Spleen (tissue), 11 donors: ENCODE results near the gene PPP1R9A. TPM values are rescaled to one million over a fixed set of nuclear protein-coding genes. Genes with fewer than 3 reads are reported as not detected.

Experiments used
- DNase-seq: peaks from one replicate; pipeline ENCODE4 v3.0.0-alpha.2; 2020
- H3K27ac ChIP-seq, 8 donors: fragments of 200-600 bp; sonication (generic) in 7 of 8; 1 replicate in 4 of 8; 2 replicates in 4 of 8; pipeline versions ENCODE4 v1.5.0 to v1.8.0; 2016 to 2021; ENCODE audit warnings: inconsistent platforms in 4 of 8, mild to moderate bottlenecking in 4 of 8, moderate library complexity in 1 of 8
- H3K27me3 ChIP-seq, 7 donors: fragments of 200-600 bp; sonication (generic) in 6 of 7; replicated peaks in 1 of 7; 1 replicate in 4 of 7; 2 replicates in 3 of 7; pipeline versions ENCODE4 v1.5.0 to v1.8.0; 2016 to 2021; ENCODE audit warnings: inconsistent platforms in 3 of 7, mild to moderate bottlenecking in 1 of 7
- H3K36me3 ChIP-seq, 6 donors: fragments of 200-600 bp; sonication (generic) in 5 of 6; 1 replicate in 4 of 6; 2 replicates in 2 of 6; pipeline versions ENCODE4 v1.5.0 to v1.8.0; 2016 to 2021; ENCODE audit warnings: inconsistent platforms in 2 of 6
- H3K4me1 ChIP-seq, 6 donors: fragments of 200-600 bp; sonication (generic) in 5 of 6; 1 replicate in 3 of 6; 2 replicates in 3 of 6; pipeline versions ENCODE4 v1.5.0 to v1.8.0; 2016 to 2021; ENCODE audit warnings: inconsistent platforms in 3 of 6
- H3K4me3 ChIP-seq, 8 donors: fragments of 200-600 bp; sonication (generic) in 7 of 8; 1 replicate in 4 of 8; 2 replicates in 4 of 8; pipeline versions ENCODE4 v1.5.0 to v1.8.0; 2016 to 2021; ENCODE audit warnings: inconsistent platforms in 4 of 8, mild to moderate bottlenecking in 4 of 8, moderate library complexity in 2 of 8
- H3K9me3 ChIP-seq, 8 donors: fragments of 200-600 bp; sonication (generic) in 7 of 8; 1 replicate in 4 of 8; 2 replicates in 4 of 8; pipeline versions ENCODE4 v1.5.0 to v1.8.0; 2016 to 2021; ENCODE audit warnings: inconsistent platforms in 4 of 8
- CTCF ChIP-seq, 11 experiments: fragments of 200-600 bp in 7 of 11; fragments of 450-650 bp in 4 of 11; sonication (generic) in 4 of 11; IDR thresholded peaks in 8 of 11; conservative IDR thresholded peaks in 3 of 11; 1 replicate in 7 of 11; 2 replicates in 4 of 11; pipeline versions ENCODE4 v1.4.0 to v1.8.0; 2016 to 2021; ENCODE audit warnings: antibody characterized with exemption in 11 of 11, inconsistent platforms in 4 of 11, mild to moderate bottlenecking in 1 of 11
- POLR2A ChIP-seq, 3 donors: fragments of 450-650 bp; IDR thresholded peaks; one replicate each; pipeline ENCODE4 v1.5.1; 2017; ENCODE audit warnings: antibody characterized with exemption in 3 of 3, mild to moderate bottlenecking in 1 of 3
- POLR2AphosphoS5 ChIP-seq, 3 donors: sonication (generic); formaldehyde crosslinking; IDR thresholded peaks; one replicate each; pipeline ENCODE4 v1.5.1; 2017; ENCODE audit warnings: antibody characterized with exemption in 3 of 3
- whole genome bisulfite sequencing, 5 donors: extraction: QIAGEN DNeasy Blood & Tissue Kit in 3 of 5; methylation state at CpG; one replicate each; pipeline versions ENCODE4 v1.1.5 to v1.1.7; 2013 to 2018; 5-methylcytosine and 5-hydroxymethylcytosine counted together
- intact Hi-C: fragments of 100-400 bp; cut with DNase I; formaldehyde crosslinking; loops from one replicate; pipeline ENCODE4 v1.15.0; 2023; ENCODE audit warnings: low total_unique reads
- polyA plus RNA-seq, 3 donors: library from polyadenylated mRNA; stranded (reverse); fragments of 200-250 nt; gene quantifications; one replicate each; pipeline ENCODE4 v1.2.1, GENCODE V29; 2013
- total RNA-seq, 7 donors: library from RNA; depleted of rRNA in 3 of 7; stranded (reverse); fragments of >200 nt in 3 of 7; fragmentation: NEBNext Ultra II Directional in 4 of 7; extraction: Animal tissue kit (Norgen Biotek cat#: 25700) in 4 of 7; gene quantifications; one replicate each; pipeline versions ENCODE4 v1.1.0 to v1.2.1, GENCODE V29; 2016 to 2021
- donor health status: healthy with polysubstance abuse.
- donor health status: DM: no; HTN: no; CAD: no; lungs with moderate emphysema.
- donor health status: DM: no; HTN: no; CAD: no.
- donor health status: Bipolar disorder and iron deficiency.
- donor health status: healthy.
- donor health status: DM: no; HTN: no; CAD: no.
- donor health status: DM: yes; HTN: yes; CAD: no.

The PPP1R9A gene
- total and polyA plus RNA-seq, 10 donors: 0.52 to 24.1 (median 10.9) TPM

- H3K4me3 ChIP-seq: no peak overlapping the region
- no peak overlapping the region for H3K27ac ChIP-seq
- intact Hi-C loops: no loop called here
- H3K4me1 ChIP-seq: no peaks in the 10 kb centered on the region
- TF ChIP-seq POLR2AphosphoS5 (IDR thresholded peaks at IDR 0.05) (no peak), POLR2A (IDR thresholded peaks at IDR 0.05) (no peak), CTCF (IDR thresholded peaks at IDR 0.05 in 8 of 11, conservative IDR thresholded peaks at IDR 0.05 in 3 of 11) (no peak)
- peaks cover 0 to 9% (median 2%) of the 10 kb centered on the region in 8 donors for H3K9me3 ChIP-seq
- WGBS, 5 donors: 78 to 91% (median 85%) methylated on average over 6 of the region's 6 CpGs
- no peaks in the 10 kb centered on the region for H3K36me3 ChIP-seq
- DNase-seq: peak; percentile 41
- H3K27me3 ChIP-seq: no peaks in the 10 kb centered on the region
Measured at GRCh38 chr7:95213809-95214492, 306.6 kb downstream of the PPP1R9A start.

- no peak for TF ChIP-seq POLR2AphosphoS5 (IDR thresholded peaks at IDR 0.05)
- H3K4me1 ChIP-seq: no peaks in the 10 kb centered on the region
- no peak overlapping the region for H3K4me3 ChIP-seq
- no peaks in the 10 kb centered on the region for H3K36me3 ChIP-seq
- no peak overlapping the region for H3K27ac ChIP-seq
- DNase-seq: no peak
- intact Hi-C loops: no loop called here
- no peaks in the 10 kb centered on the region for H3K27me3 ChIP-seq
- WGBS, 5 donors: 65 to 85% (median 75%) methylated on average over 2 of the region's 2 CpGs
- peaks cover 0 to 9% (median 2%) of the 10 kb centered on the region in 8 donors for H3K9me3 ChIP-seq
Measured at GRCh38 chr7:95219721-95220120, 312.3 kb downstream of the PPP1R9A start.

- H3K9me3 ChIP-seq: peaks cover 0 to 9% (median 2%) of the 10 kb centered on the region in 8 donors
- no peak overlapping the region for H3K4me3 ChIP-seq
- 88 to 97% (median 94%) methylated on average over 3 of the region's 3 CpGs for WGBS, 5 donors
- intact Hi-C loops: no loop called here
- H3K27me3 ChIP-seq: no peaks in the 10 kb centered on the region
- H3K4me1 ChIP-seq: no peaks in the 10 kb centered on the region
- H3K27ac ChIP-seq: no peak overlapping the region
- DNase-seq: no peak
- TF ChIP-seq POLR2A (IDR thresholded peaks at IDR 0.05) (no peak), POLR2AphosphoS5 (IDR thresholded peaks at IDR 0.05) (no peak), CTCF (IDR thresholded peaks at IDR 0.05 in 8 of 11, conservative IDR thresholded peaks at IDR 0.05 in 3 of 11) (no peak)
- no peaks in the 10 kb centered on the region for H3K36me3 ChIP-seq
Measured at GRCh38 chr7:95220328-95220727, 312.9 kb downstream of the PPP1R9A start.

- Histone ChIP-seq H3K4me3 (no peak overlapping the region), H3K27ac (no peak overlapping the region), H3K9me3 (no peaks in the 10 kb centered on the region), H3K27me3 (no peaks in the 10 kb centered on the region), H3K4me1 (no peaks in the 10 kb centered on the region), H3K36me3 (no peaks in the 10 kb centered on the region)
- no peak for TF ChIP-seq POLR2A (IDR thresholded peaks at IDR 0.05)
- TF ChIP-seq POLR2AphosphoS5 (IDR thresholded peaks at IDR 0.05): no peak
- TF ChIP-seq CTCF (IDR thresholded peaks at IDR 0.05 in 8 of 11, conservative IDR thresholded peaks at IDR 0.05 in 3 of 11): no peak
- 90 to 94% (median 92%) methylated on average over 2 of the region's 2 CpGs for WGBS, 5 donors
- intact Hi-C loops: no loop called here
- no peak for DNase-seq
Measured at GRCh38 chr7:95225301-95225700, 317.9 kb downstream of the PPP1R9A start.
